CD8-positive, alpha-beta memory T cell (primary cell): ENCODE data around the gene HCN1. TPM values are rescaled to one million over a fixed set of nuclear protein-coding genes. Genes with fewer than 3 reads are reported as not detected.
"Not testable (repeated sequence)": the region's sequence is repeated elsewhere in the genome, so short reads cannot be mapped to it uniquely, and the experiment has no call there.

Experiments used
- CTCF ChIA-PET: fragments of 350-600 bp; sonication (Branson Sonifier 250); formaldehyde crosslinking; loops from one replicate; lab custom pipeline; 2021; ENCODE audit warnings: antibody characterized with exemption; lab: Charles Lee
- POLR2A ChIA-PET: fragments of 350-600 bp; sonication (Branson Sonifier 250); formaldehyde crosslinking; loops from one replicate; lab custom pipeline; 2021; ENCODE audit warnings: antibody characterized with exemption; lab: Charles Lee
- DNase-seq, 5 donors: peaks; one replicate each; pipeline versions ENCODE4 v3.0.0 to v3.0.0-alpha.2; 2020 to 2022; ENCODE audit warnings: mixed read lengths in 1 of 5
- H3K27ac ChIP-seq: one replicate; pipeline ENCODE4 v1.7.0; 2013; ENCODE audit warnings: low read depth, mild to moderate bottlenecking, low read length, moderate library complexity
- H3K27me3 ChIP-seq: 2 replicates; pipeline ENCODE4 v1.7.0; 2013; ENCODE audit warnings: low read length, mild to moderate bottlenecking; ENCODE audit not compliant: insufficient read depth, poor library complexity, severe bottlenecking
- H3K36me3 ChIP-seq: 2 replicates; pipeline ENCODE4 v1.7.0; 2013; ENCODE audit warnings: mild to moderate bottlenecking, low read length, moderate library complexity; ENCODE audit not compliant: insufficient read depth
- H3K4me1 ChIP-seq: 2 replicates; pipeline ENCODE4 v1.7.0; 2013; ENCODE audit warnings: mild to moderate bottlenecking, low read length, moderate library complexity; ENCODE audit not compliant: insufficient read depth
- H3K4me3 ChIP-seq: 2 replicates; pipeline ENCODE4 v1.7.0; 2013; ENCODE audit warnings: mild to moderate bottlenecking, low read length
- H3K9me3 ChIP-seq: 2 replicates; pipeline ENCODE4 v1.7.0; 2013; ENCODE audit warnings: mild to moderate bottlenecking, low read length
- H3K27ac Mint-ChIP-seq, 8 donors: one replicate each; pipeline ENCODE4 v1.8.0; 2020 to 2021; ENCODE audit warnings: mixed read lengths in 8 of 8, mild to moderate bottlenecking in 6 of 8, inconsistent platforms in 3 of 8, moderate library complexity in 3 of 8
- H3K27me3 Mint-ChIP-seq, 2 donors: one replicate each; pipeline ENCODE4 v1.8.0; 2020 to 2021; ENCODE audit warnings: mixed read lengths in 2 of 2, mild to moderate bottlenecking in 1 of 2, moderate library complexity in 1 of 2
- H3K36me3 Mint-ChIP-seq, 3 donors: one replicate each; pipeline ENCODE4 v1.8.0; 2020 to 2021; ENCODE audit warnings: mixed read lengths in 3 of 3, inconsistent platforms in 1 of 3, mild to moderate bottlenecking in 1 of 3
- H3K4me1 Mint-ChIP-seq, 3 donors: one replicate each; pipeline ENCODE4 v1.8.0; 2020 to 2021; ENCODE audit warnings: mixed read lengths in 3 of 3, inconsistent platforms in 1 of 3, mild to moderate bottlenecking in 1 of 3
- H3K4me3 Mint-ChIP-seq, 7 donors: one replicate each; pipeline ENCODE4 v1.8.0; 2020 to 2021; ENCODE audit warnings: mixed read lengths in 7 of 7, mild to moderate bottlenecking in 6 of 7, moderate library complexity in 4 of 7, inconsistent platforms in 2 of 7
- H3K9me3 Mint-ChIP-seq, 5 donors: one replicate each; pipeline ENCODE4 v1.8.0; 2020 to 2022; ENCODE audit warnings: mixed read lengths in 5 of 5, mild to moderate bottlenecking in 3 of 5, moderate library complexity in 2 of 5, inconsistent platforms in 1 of 5
- polyA plus RNA-seq: library from polyadenylated mRNA; unstranded; fragments of 300-500 nt; fragmentation: Illumina TruSeq; gene quantifications from one replicate; pipeline ENCODE4 v1.2.3, GENCODE V29; 2021
- total RNA-seq, 2 experiments: library from RNA; stranded (reverse); gene quantifications; one replicate each; pipeline ENCODE4 v1.2.3, GENCODE V29; 2021

Gene HCN1
- total and polyA plus RNA-seq, 3 experiments from 2014 or later: not detected

DNA sequence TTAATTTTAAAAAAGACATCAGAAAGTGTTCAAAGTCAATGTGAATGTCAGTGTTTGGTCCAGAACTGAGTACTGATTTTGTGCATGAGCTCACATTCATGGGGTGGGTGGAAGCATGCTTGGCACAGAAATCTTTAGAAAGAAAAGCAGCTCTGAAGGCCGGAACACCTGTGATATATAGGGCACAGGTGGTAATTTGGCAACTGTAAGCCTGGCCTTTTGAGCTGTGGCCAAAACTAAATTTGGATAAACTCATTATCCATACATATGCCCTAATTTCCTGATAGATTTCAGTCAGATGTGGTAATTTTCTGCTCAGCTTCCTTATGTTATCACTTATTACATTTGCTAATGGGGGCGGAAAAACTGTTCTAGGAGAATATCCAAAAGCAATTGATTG, 211.4 kb downstream of the HCN1 start:
- ChIA-PET POLR2A (no interaction called here), CTCF (no interaction called here)
- Histone ChIP-seq H3K36me3 (no peaks in the 10 kb centered on the region), H3K4me3 (no peak overlapping the region), H3K27me3 (no peaks in the 10 kb centered on the region), H3K4me1 (no peaks in the 10 kb centered on the region), H3K27ac (no peak overlapping the region), H3K9me3 (no peaks in the 10 kb centered on the region)
- no peak for DNase-seq
- Mint-ChIP-seq H3K36me3 (no peaks in the 10 kb centered on the region), H3K4me1 (no peaks in the 10 kb centered on the region), H3K27me3 (no peaks in the 10 kb centered on the region), H3K4me3 (no peak overlapping the region), H3K9me3 (peaks cover 1 to 36% (median 10%) of the 10 kb centered on the region in 5 donors), H3K27ac (no peak overlapping the region)

- no peaks in the 10 kb centered on the region for H3K27me3 ChIP-seq
- no peaks in the 10 kb centered on the region for H3K36me3 ChIP-seq
- H3K36me3 Mint-ChIP-seq: no peaks in the 10 kb centered on the region
- no peaks in the 10 kb centered on the region for H3K9me3 ChIP-seq
- DNase-seq: no peak
- H3K4me3 ChIP-seq: no peak overlapping the region
- no peak overlapping the region for H3K4me3 Mint-ChIP-seq
- H3K27ac ChIP-seq: no peak overlapping the region
- peaks cover 5 to 30% (median 6%) of the 10 kb centered on the region in 5 donors for H3K9me3 Mint-ChIP-seq
- no peaks in the 10 kb centered on the region for H3K4me1 ChIP-seq
- H3K27me3 Mint-ChIP-seq: no peaks in the 10 kb centered on the region
- ChIA-PET POLR2A (no interaction called here), CTCF (no interaction called here)
- H3K4me1 Mint-ChIP-seq: no peaks in the 10 kb centered on the region
- no peak overlapping the region for H3K27ac Mint-ChIP-seq
Measured at GRCh38 chr5:45454114-45454513, 242.1 kb downstream of the HCN1 start.

GRCh38 chr5:45444856-45445255, 251.3 kb downstream of the HCN1 start:
- H3K4me3 Mint-ChIP-seq, H3K36me3 Mint-ChIP-seq, H3K4me1 ChIP-seq, DNase-seq, H3K4me1 Mint-ChIP-seq, H3K27ac Mint-ChIP-seq, H3K27me3 ChIP-seq, H3K4me3 ChIP-seq, H3K9me3 ChIP-seq, H3K27me3 Mint-ChIP-seq, H3K36me3 ChIP-seq, POLR2A ChIA-PET, CTCF ChIA-PET, H3K27ac ChIP-seq: not testable (repeated sequence)
- H3K9me3 Mint-ChIP-seq: peaks cover 0 to 10% (median 5%) of the 10 kb centered on the region in 5 donors

DNA sequence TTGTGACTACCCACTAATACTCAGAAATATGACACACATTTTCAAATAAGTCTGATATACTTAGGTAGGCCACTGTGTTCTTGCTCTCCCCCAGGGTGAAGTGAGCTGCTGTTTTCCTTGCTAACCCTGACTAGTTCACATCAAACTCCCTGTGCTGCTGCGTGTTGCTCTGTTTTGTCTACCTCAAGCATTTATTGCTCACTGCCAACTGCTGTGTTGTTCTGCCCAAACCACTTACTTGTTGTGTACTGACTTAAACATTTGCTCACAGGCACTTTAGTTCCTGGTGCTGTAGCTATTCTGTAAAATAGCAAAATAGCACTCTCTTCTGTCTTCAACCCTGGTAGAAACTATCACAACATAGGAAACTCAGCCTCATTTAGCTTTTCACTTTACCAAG, 255.7 kb downstream of the HCN1 start:
- ChIA-PET CTCF (no interaction called here), POLR2A (no interaction called here)
- H3K27ac Mint-ChIP-seq: no peak overlapping the region
- no peaks in the 10 kb centered on the region for H3K27me3 ChIP-seq
- no peak overlapping the region for H3K4me3 Mint-ChIP-seq
- H3K27me3 Mint-ChIP-seq: no peaks in the 10 kb centered on the region
- no peak overlapping the region for H3K4me3 ChIP-seq
- H3K9me3 Mint-ChIP-seq: peaks cover 0 to 15% (median 7%) of the 10 kb centered on the region in 5 donors
- no peaks in the 10 kb centered on the region for H3K36me3 Mint-ChIP-seq
- H3K4me1 ChIP-seq: no peaks in the 10 kb centered on the region
- no peak for DNase-seq
- peaks cover 4% of the 10 kb centered on the region for H3K9me3 ChIP-seq
- no peaks in the 10 kb centered on the region for H3K4me1 Mint-ChIP-seq
- no peaks in the 10 kb centered on the region for H3K36me3 ChIP-seq
- no peak overlapping the region for H3K27ac ChIP-seq

DNA sequence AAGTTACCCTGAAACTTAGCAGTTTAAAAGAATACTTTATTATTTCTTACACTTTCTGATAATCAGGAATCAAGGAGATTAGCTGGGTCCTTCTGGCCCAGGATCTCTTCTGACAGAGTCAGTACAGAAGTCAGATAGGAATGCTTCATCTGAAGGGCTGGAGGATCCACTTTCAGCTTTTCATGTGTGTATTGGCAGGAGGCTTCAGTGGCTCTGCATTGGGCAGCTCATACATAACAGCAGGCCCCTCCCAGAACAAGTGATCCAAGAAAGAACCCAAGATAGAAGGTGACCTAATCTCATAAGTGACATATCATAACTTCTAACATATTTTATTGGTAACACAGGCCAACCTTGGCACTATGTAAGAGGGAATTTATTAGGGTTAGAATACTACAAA, 258.4 kb downstream of the HCN1 start:
- Mint-ChIP-seq H3K9me3 (peaks cover 7 to 19% (median 9%) of the 10 kb centered on the region in 5 donors), H3K36me3 (no peaks in the 10 kb centered on the region), H3K27ac (no peak overlapping the region), H3K27me3 (no peaks in the 10 kb centered on the region), H3K4me1 (no peaks in the 10 kb centered on the region), H3K4me3 (no peak overlapping the region)
- ChIA-PET CTCF (no interaction called here), POLR2A (no interaction called here)
- DNase-seq: no peak
- Histone ChIP-seq H3K27me3 (no peaks in the 10 kb centered on the region), H3K9me3 (no peaks in the 10 kb centered on the region), H3K27ac (no peak overlapping the region), H3K4me1 (no peaks in the 10 kb centered on the region), H3K4me3 (no peak overlapping the region), H3K36me3 (no peaks in the 10 kb centered on the region)

DNA sequence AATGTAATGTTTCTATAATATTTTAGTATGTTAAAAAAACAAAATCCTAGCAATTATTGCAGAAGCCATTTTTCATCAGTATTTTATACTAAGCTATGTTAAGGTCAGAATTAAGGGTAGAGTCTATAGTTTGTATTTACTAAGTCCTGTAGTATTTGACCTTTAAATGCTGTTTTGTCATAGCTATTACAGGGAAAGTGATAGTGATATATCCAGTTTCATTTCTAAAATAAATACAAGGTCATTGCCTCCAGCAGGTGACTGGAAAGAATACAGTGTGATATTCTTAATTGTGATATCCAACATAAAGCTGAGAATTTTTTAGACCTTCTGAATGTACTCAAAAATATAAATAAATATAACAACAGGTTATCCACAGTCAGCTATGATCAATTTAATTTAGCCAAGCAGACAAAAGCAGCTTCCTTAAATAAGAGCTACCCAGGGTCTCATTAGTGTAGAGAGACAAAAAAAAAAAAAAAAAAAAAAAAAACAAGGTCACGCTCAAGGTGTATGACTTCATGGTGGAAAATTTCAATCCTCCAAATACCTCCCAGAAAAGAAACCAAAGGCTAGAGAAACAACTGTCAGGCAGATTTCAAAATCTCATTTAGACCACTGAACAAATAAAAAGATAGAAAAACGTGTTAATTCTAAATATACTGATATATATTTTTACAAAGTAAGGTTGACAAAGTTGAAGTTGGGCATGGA, 278.7 kb downstream of the HCN1 start:
- Mint-ChIP-seq H3K4me1 (no peaks in the 10 kb centered on the region), H3K27ac (no peak overlapping the region), H3K27me3 (no peaks in the 10 kb centered on the region), H3K9me3 (peaks cover 4 to 31% (median 11%) of the 10 kb centered on the region in 5 donors), H3K36me3 (no peaks in the 10 kb centered on the region), H3K4me3 (no peak overlapping the region)
- Histone ChIP-seq H3K27me3 (no peaks in the 10 kb centered on the region), H3K4me1 (no peaks in the 10 kb centered on the region), H3K4me3 (no peak overlapping the region), H3K36me3 (no peaks in the 10 kb centered on the region), H3K9me3 (no peaks in the 10 kb centered on the region), H3K27ac (no peak overlapping the region)
- POLR2A ChIA-PET: no interaction called here
- CTCF ChIA-PET: no interaction called here
- DNase-seq: no peak

DNA sequence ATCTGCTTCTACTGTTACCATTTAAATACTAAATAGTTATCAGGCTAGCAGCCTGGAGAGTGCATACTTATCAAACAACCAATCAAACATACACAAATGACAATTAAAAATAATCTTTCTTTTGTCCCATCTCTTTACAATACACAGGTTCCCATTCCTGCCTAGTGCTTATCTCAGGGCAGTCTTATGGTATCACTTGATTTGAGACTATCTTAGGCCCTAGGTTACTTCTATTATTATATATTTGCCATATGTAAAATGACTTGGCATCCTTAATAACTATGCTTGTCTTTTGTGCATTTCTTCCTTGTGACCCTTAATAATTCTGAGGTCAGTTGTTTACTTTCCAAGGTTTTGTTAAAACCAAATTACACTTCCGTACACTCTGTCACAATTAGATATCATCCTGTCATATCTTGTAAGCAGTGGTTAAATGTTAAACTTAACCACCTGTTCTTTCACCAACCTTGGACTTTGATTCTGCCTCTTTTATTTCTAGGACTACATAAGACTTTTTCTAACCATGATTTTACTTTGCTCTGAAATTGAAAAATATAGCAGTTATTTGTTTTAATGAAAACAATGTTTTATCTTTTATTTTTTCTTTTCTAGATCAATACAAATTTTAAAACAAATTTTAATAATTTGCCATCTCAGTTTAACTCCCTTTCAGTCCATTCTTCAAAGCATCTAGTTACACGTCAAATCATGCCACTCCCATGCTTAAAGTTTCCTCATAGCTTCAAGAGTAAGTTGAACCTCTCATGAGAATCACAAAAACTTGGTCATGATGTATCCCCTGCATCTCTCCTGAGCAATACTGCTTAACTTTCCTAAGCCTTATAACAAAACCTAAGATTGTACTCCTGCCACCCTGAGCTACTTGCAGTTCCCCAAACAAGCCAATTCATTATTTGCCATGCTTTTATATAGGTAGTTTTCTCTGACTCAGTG, 281.3 kb downstream of the HCN1 start:
- H3K27me3 ChIP-seq: no peaks in the 10 kb centered on the region
- Mint-ChIP-seq H3K9me3 (peaks cover 5 to 32% (median 9%) of the 10 kb centered on the region in 5 donors), H3K4me3 (no peak overlapping the region), H3K27me3 (no peaks in the 10 kb centered on the region), H3K4me1 (no peaks in the 10 kb centered on the region), H3K27ac (no peak overlapping the region), H3K36me3 (no peaks in the 10 kb centered on the region)
- ChIA-PET CTCF (no interaction called here), POLR2A (no interaction called here)
- H3K4me3 ChIP-seq: no peak overlapping the region
- no peaks in the 10 kb centered on the region for H3K4me1 ChIP-seq
- H3K36me3 ChIP-seq: no peaks in the 10 kb centered on the region
- DNase-seq: no peak
- H3K27ac ChIP-seq: no peak overlapping the region
- no peaks in the 10 kb centered on the region for H3K9me3 ChIP-seq

- Histone ChIP-seq H3K4me1 (no peaks in the 10 kb centered on the region), H3K4me3 (no peak overlapping the region), H3K27me3 (no peaks in the 10 kb centered on the region), H3K27ac (no peak overlapping the region), H3K36me3 (no peaks in the 10 kb centered on the region), H3K9me3 (no peaks in the 10 kb centered on the region)
- Mint-ChIP-seq H3K27me3 (no peaks in the 10 kb centered on the region), H3K27ac (no peak overlapping the region), H3K9me3 (peaks cover 4 to 31% (median 7%) of the 10 kb centered on the region in 5 donors), H3K4me3 (no peak overlapping the region), H3K36me3 (no peaks in the 10 kb centered on the region), H3K4me1 (no peaks in the 10 kb centered on the region)
- CTCF ChIA-PET: no interaction called here
- POLR2A ChIA-PET: no interaction called here
- no peak for DNase-seq
Measured at GRCh38 chr5:45411971-45412612, 284.1 kb downstream of the HCN1 start.
